Thyroid gland (tissue), 4 donors: ENCODE data around the gene PLEKHA1. TPM values are rescaled to one million over a fixed set of nuclear protein-coding genes. Genes with fewer than 3 reads are reported as not detected.

ENCODE experiments used
- DNase-seq, 2 donors: peaks; one replicate each; pipeline ENCODE4 v3.0.0-alpha.2; 2019
- H3K27ac ChIP-seq, 3 donors: fragments of 200-600 bp; sonication (generic); 1 replicate in 2 of 3; 2 replicates in 1 of 3; pipeline ENCODE4 v1.5.1; 2016 to 2019; ENCODE audit warnings: mild to moderate bottlenecking in 1 of 3, moderate library complexity in 1 of 3
- H3K27me3 ChIP-seq: fragments of 200-600 bp; sonication (generic); one replicate; pipeline ENCODE4 v1.5.1; 2019
- H3K36me3 ChIP-seq, 2 donors: fragments of 200-600 bp; sonication (generic); one replicate each; pipeline ENCODE4 v1.5.1; 2016 to 2019
- H3K4me1 ChIP-seq, 2 donors: fragments of 200-600 bp; sonication (generic); one replicate each; pipeline ENCODE4 v1.5.1; 2017 to 2019
- H3K4me3 ChIP-seq, 3 donors: fragments of 200-600 bp; sonication (generic); replicated peaks in 1 of 3; 1 replicate in 2 of 3; 2 replicates in 1 of 3; pipeline ENCODE4 v1.5.1; 2016; ENCODE audit warnings: mild to moderate bottlenecking in 1 of 3
- H3K9me3 ChIP-seq: fragments of 200-600 bp; sonication (generic); one replicate; pipeline ENCODE4 v1.5.1; 2017
- CTCF ChIP-seq, 6 experiments: fragments of 200-600 bp in 3 of 6; fragments of 450-650 bp in 3 of 6; sonication (generic) in 3 of 6; IDR thresholded peaks; one replicate each; pipeline ENCODE4 v1.5.1; 2016 to 2019; ENCODE audit warnings: antibody characterized with exemption in 6 of 6, mild to moderate bottlenecking in 2 of 6, inconsistent platforms in 1 of 6, moderate library complexity in 1 of 6
- POLR2A ChIP-seq, 2 donors: fragments of 450-650 bp; IDR thresholded peaks; one replicate each; pipeline ENCODE4 v1.6.1; 2017; ENCODE audit warnings: antibody characterized with exemption in 2 of 2, mild to moderate bottlenecking in 2 of 2, moderate library complexity in 1 of 2
- WGBS, 2 donors: methylation state at CpG; one replicate each; pipeline ENCODE4 v1.1.5; 2017; 5-methylcytosine and 5-hydroxymethylcytosine counted together
- intact Hi-C: fragments of 100-400 bp; cut with DNase I; formaldehyde crosslinking; loops from one replicate; pipeline ENCODE4 v1.15.1; 2023
- total RNA-seq, 4 donors: library from RNA; depleted of rRNA; stranded (reverse); fragments of >200 nt; gene quantifications; one replicate each; pipeline ENCODE4 v1.2.3, GENCODE V29; 2016

The PLEKHA1 gene
- total RNA-seq, 4 donors from 2014 or later, result 39.3 to 50.9 (median 45.6) TPM

GRCh38 chr10:122327237-122328206 lies 47.0 kb upstream of the PLEKHA1 start:
- Histone ChIP-seq H3K9me3 (no peaks in the 10 kb centered on the region), H3K36me3 (no peaks in the 10 kb centered on the region), H3K4me3 (no peak overlapping the region), H3K27me3 (no peaks in the 10 kb centered on the region), H3K4me1 (no peaks in the 10 kb centered on the region), H3K27ac (no peak overlapping the region)
- intact Hi-C loops, result no loop called here
- no peak for DNase-seq
- TF ChIP-seq CTCF (IDR thresholded peaks at IDR 0.05), result no peak
- no peak for TF ChIP-seq POLR2A (IDR thresholded peaks at IDR 0.05)
- WGBS, 2 donors, result 90% methylated on average over 8 to 12 of the region's 16 CpGs

GRCh38 chr10:122328676-122329075 lies 45.8 kb upstream of the PLEKHA1 start:
- WGBS, 2 donors, result 69 to 78% methylated on average over 9 of the region's 9 CpGs
- no peaks in the 10 kb centered on the region for H3K27me3 ChIP-seq
- TF ChIP-seq POLR2A (IDR thresholded peaks at IDR 0.05) (no peak), CTCF (IDR thresholded peaks at IDR 0.05) (no peak)
- no peak for DNase-seq
- H3K9me3 ChIP-seq, result no peaks in the 10 kb centered on the region
- intact Hi-C loops, result no loop called here
- no peak overlapping the region for H3K27ac ChIP-seq
- H3K36me3 ChIP-seq, result no peaks in the 10 kb centered on the region
- H3K4me1 ChIP-seq, result no peaks in the 10 kb centered on the region
- no peak overlapping the region for H3K4me3 ChIP-seq

GRCh38 chr10:122329416-122329815 lies 45.1 kb upstream of the PLEKHA1 start:
- no peaks in the 10 kb centered on the region for H3K4me1 ChIP-seq
- intact Hi-C loops, result no loop called here
- H3K36me3 ChIP-seq, result no peaks in the 10 kb centered on the region
- TF ChIP-seq CTCF (IDR thresholded peaks at IDR 0.05), result no peak
- no peak for TF ChIP-seq POLR2A (IDR thresholded peaks at IDR 0.05)
- DNase-seq, result no peak
- no peaks in the 10 kb centered on the region for H3K9me3 ChIP-seq
- 81 to 82% methylated on average over 12 to 13 of the region's 13 CpGs for WGBS, 2 donors
- H3K4me3 ChIP-seq, result no peak overlapping the region
- H3K27me3 ChIP-seq, result no peaks in the 10 kb centered on the region
- no peak overlapping the region for H3K27ac ChIP-seq

- H3K4me3 ChIP-seq, result no peak overlapping the region
- no peak for DNase-seq
- no peaks in the 10 kb centered on the region for H3K9me3 ChIP-seq
- H3K27ac ChIP-seq, result no peak overlapping the region
- no peaks in the 10 kb centered on the region for H3K36me3 ChIP-seq
- 87 to 93% methylated on average over 7 of the region's 7 CpGs for WGBS, 2 donors
- no peaks in the 10 kb centered on the region for H3K27me3 ChIP-seq
- H3K4me1 ChIP-seq, result no peaks in the 10 kb centered on the region
- intact Hi-C loops, result no loop called here
- no peak for TF ChIP-seq CTCF (IDR thresholded peaks at IDR 0.05)
- TF ChIP-seq POLR2A (IDR thresholded peaks at IDR 0.05), result no peak
Observed at GRCh38 chr10:122331100-122331499, 43.4 kb upstream of the PLEKHA1 start.
